K562 (cell line): ENCODE measurements around the gene WWP2.

ENCODE experiments used
- CTCF ChIP-seq, 3 experiments: IDR thresholded peaks in 2 of 3; conservative IDR thresholded peaks in 1 of 3; 2 replicates each; pipeline ENCODE4 v1.5.1; 2011 to 2012; ENCODE audit warnings: low read length in 3 of 3, mild to moderate bottlenecking in 3 of 3, control low read depth in 2 of 3, improper control_type of control experiment in 1 of 3, inconsistent platforms in 1 of 3, low read depth in 1 of 3, mixed read lengths in 1 of 3, moderate library complexity in 1 of 3; ENCODE audit not compliant: insufficient read depth in 2 of 3
- E2F6 ChIP-seq, 2 experiments: IDR thresholded peaks; 2 replicates each; pipeline ENCODE4 v1.6.1; 2011; ENCODE audit warnings: borderline replicate concordance in 1 of 2, control low read depth in 1 of 2, low read depth in 1 of 2, low read length in 1 of 2, mild to moderate bottlenecking in 1 of 2, mixed read lengths in 1 of 2, moderate library complexity in 1 of 2; ENCODE audit not compliant: insufficient read depth in 1 of 2, insufficient read length in 1 of 2, poor library complexity in 1 of 2, severe bottlenecking in 1 of 2; ENCODE audit errors: extremely low read depth in 1 of 2
- EP300 ChIP-seq: IDR thresholded peaks from 2 replicates; pipeline ENCODE4 v1.6.1; 2012; ENCODE audit warnings: low read length, improper control_type of control experiment
- FOXK1 ChIP-seq: sonication (generic); formaldehyde crosslinking; IDR thresholded peaks from 2 replicates; pipeline ENCODE4 v1.8.0; 2022; ENCODE audit warnings: missing genetic modification reagents, mild to moderate bottlenecking, borderline replicate concordance
- FOXO4 ChIP-seq: fragments of 450-650 bp; formaldehyde crosslinking; IDR thresholded peaks from 2 replicates; pipeline ENCODE4 v1.4.0; 2020; ENCODE audit warnings: mild to moderate bottlenecking, moderate library complexity
- GTF3C2 ChIP-seq: IDR thresholded peaks from 3 replicates; pipeline ENCODE4 v1.6.1; 2011; ENCODE audit warnings: borderline replicate concordance, mild to moderate bottlenecking, moderate library complexity; ENCODE audit not compliant: insufficient read length; ENCODE audit errors: extremely low read depth
- JUN ChIP-seq, 2 experiments: sonication (generic) in 1 of 2; formaldehyde crosslinking in 1 of 2; IDR thresholded peaks; 2 replicates each; pipeline versions ENCODE4 v1.6.1 to v1.8.0; 2012 to 2022; ENCODE audit warnings: borderline replicate concordance in 2 of 2, mild to moderate bottlenecking in 2 of 2, improper control_type of control experiment in 1 of 2, low read depth in 1 of 2, low read length in 1 of 2, missing genetic modification reagents in 1 of 2
- KLF1 ChIP-seq: fragments of 450-650 bp; IDR thresholded peaks from 2 replicates; pipeline ENCODE4 v1.6.1; 2016; ENCODE audit warnings: missing genetic modification characterization, missing compliant biosample characterization
- LEF1 ChIP-seq: fragments of 450-650 bp; IDR thresholded peaks from 2 replicates; pipeline ENCODE4 v1.6.1; 2016; ENCODE audit warnings: mild to moderate bottlenecking
- POLR2A ChIP-seq: fragments of 450-650 bp; conservative IDR thresholded peaks from 2 replicates; pipeline ENCODE4 v1.6.1; 2016
- POLR2G ChIP-seq: fragments of 200-400 bp; formaldehyde crosslinking; IDR thresholded peaks from 2 replicates; pipeline ENCODE4 v1.6.1; 2017; ENCODE audit warnings: low read depth, mild to moderate bottlenecking, antibody characterized with exemption, low read length, moderate library complexity
- TAL1 ChIP-seq: fragments of 450-650 bp; IDR thresholded peaks from 2 replicates; pipeline ENCODE4 v1.6.1; 2016; ENCODE audit warnings: mild to moderate bottlenecking
- ZBTB8A ChIP-seq: fragments of 450-650 bp; IDR thresholded peaks from 2 replicates; pipeline ENCODE4 v1.6.1; 2018; ENCODE audit warnings: mild to moderate bottlenecking, moderate library complexity; ENCODE audit not compliant: partially characterized antibody
- ZNF140 ChIP-seq: fragments of 250-450 bp; sonication (Bioruptor Pico); IDR thresholded peaks from 2 replicates; pipeline ENCODE4 v1.8.0; 2021; ENCODE audit warnings: moderate library complexity, mild to moderate bottlenecking, inconsistent platforms

- no peak for TF ChIP-seq EP300
- no peak for TF ChIP-seq POLR2G
- no peak for TF ChIP-seq ZBTB8A
- TF ChIP-seq JUN (IDR thresholded peaks at IDR 0.05; ENCODE audit: borderline replicate concordance, low read depth, low read length): no peak
- no peak for TF ChIP-seq JUN (CRISPR knock-in tag; IDR thresholded peaks at IDR 0.05; ENCODE audit: borderline replicate concordance)
- no peak for TF ChIP-seq LEF1
- no peak for TF ChIP-seq POLR2A
- TF ChIP-seq CTCF (IDR thresholded peaks at IDR 0.05 in 2 of 3, conservative IDR thresholded peaks at IDR 0.05 in 1 of 3; ENCODE audit: insufficient read depth in 2 of 3, low read depth in 1 of 3, low read length in 3 of 3): no peak
- no peak for TF ChIP-seq TAL1
- TF ChIP-seq KLF1 (tag): no peak
- no peak for TF ChIP-seq ZNF140
- no peak for TF ChIP-seq FOXO4 (CRISPR knock-in tag)
- TF ChIP-seq FOXK1: no peak
- TF ChIP-seq E2F6 (IDR thresholded peaks at IDR 0.05; ENCODE audit: borderline replicate concordance in 1 of 2, extremely low read depth in 1 of 2, insufficient read depth in 1 of 2, insufficient read length in 1 of 2, low read depth in 1 of 2, low read length in 1 of 2, poor library complexity in 1 of 2, severe bottlenecking in 1 of 2): no peak
- no peak for TF ChIP-seq GTF3C2
Measured at GRCh38 chr16:69863401-69864281, 101.5 kb downstream of the WWP2 start.
